Stimulated activated CD8-positive, alpha-beta memory T cell treated with anti-CD3 and anti-CD28 coated beads, Interleukin-12 subunit alpha, Interleukin-12 subunit beta, amount 100 ng/mL, for 4 hours (primary cell): Measurements from ENCODE around the gene RTKN2.
"Not testable (repeated sequence)": the region's sequence is repeated elsewhere in the genome, so short reads cannot be mapped to it uniquely, and the experiment has no call there.

Experiments used
- DNase-seq: peaks from one replicate; pipeline ENCODE4 v3.0.0-alpha.2; 2020; ENCODE audit warnings: low read depth

Gene RTKN2

GRCh38 chr10:62268399-62269114 lies at the start of gene RTKN2:
Gene RTKN2, minus strand, starts transcription at chr10:62268844. Its CDS starts 234 bp downstream, at chr10:62268610.
- DNase-seq = peak; percentile 32

GRCh38 chr10:62317257-62317656 lies 48.6 kb upstream of the RTKN2 start:
- DNase-seq = no peak

- no peak for DNase-seq
These were observed 40.6 kb upstream of the RTKN2 start for GRCh38 chr10:62309254-62309653.

GRCh38 chr10:62308101-62308500 lies 39.5 kb upstream of the RTKN2 start:
- DNase-seq = no peak

GRCh38 chr10:62307635-62308034 lies 39.0 kb upstream of the RTKN2 start:
- DNase-seq = no peak

- DNase-seq = no peak
These were observed 38.0 kb upstream of the RTKN2 start for GRCh38 chr10:62306663-62307062.

- no peak for DNase-seq
These were observed 37.2 kb upstream of the RTKN2 start for GRCh38 chr10:62305813-62306212.

GRCh38 chr10:62303922-62304321 lies 35.3 kb upstream of the RTKN2 start:
- no peak for DNase-seq

- no peak for DNase-seq
These were observed 34.1 kb upstream of the RTKN2 start for GRCh38 chr10:62302760-62303159.

- DNase-seq = no peak
These were observed 29.2 kb upstream of the RTKN2 start for GRCh38 chr10:62297857-62298256.

- no peak for DNase-seq
These were observed 15.6 kb upstream of the RTKN2 start for GRCh38 chr10:62284221-62284620.

- DNase-seq = not testable (repeated sequence)
These were observed 12.7 kb upstream of the RTKN2 start for GRCh38 chr10:62281348-62281747.

- DNase-seq = not testable (repeated sequence)
These were observed 11.7 kb upstream of the RTKN2 start for GRCh38 chr10:62280392-62280791.

- DNase-seq = no peak
These were observed 9.8 kb upstream of the RTKN2 start for GRCh38 chr10:62278441-62278910.

GRCh38 chr10:62277971-62278370 lies 9.3 kb upstream of the RTKN2 start:
- no peak for DNase-seq

- DNase-seq = no peak
These were observed 1.4 kb upstream of the RTKN2 start for GRCh38 chr10:62270020-62270419.

GRCh38 chr10:62268027-62268398 lies 631 bp downstream of the RTKN2 start:
- DNase-seq = no peak

GRCh38 chr10:62266611-62267010 lies 2.0 kb downstream of the RTKN2 start:
- DNase-seq = no peak

GRCh38 chr10:62266147-62266546 lies 2.5 kb downstream of the RTKN2 start:
- no peak for DNase-seq

- no peak for DNase-seq
These were observed 3.8 kb downstream of the RTKN2 start for GRCh38 chr10:62264702-62265436.

- DNase-seq = no peak
These were observed 4.5 kb downstream of the RTKN2 start for GRCh38 chr10:62264126-62264525.

- DNase-seq = no peak
These were observed 7.0 kb downstream of the RTKN2 start for GRCh38 chr10:62261666-62262065.

GRCh38 chr10:62259998-62260397 lies 8.6 kb downstream of the RTKN2 start:
- DNase-seq = no peak

- no peak for DNase-seq
These were observed 9.2 kb downstream of the RTKN2 start for GRCh38 chr10:62259456-62259855.
